GM12873 (cell line): Measurements from ENCODE around the gene SVIL.

Experiments used
- TF ChIP-seq, protein P1 (sequence below): IDR thresholded peaks from 2 replicates; pipeline ENCODE4 v1.5.1; 2012; ENCODE audit warnings: low read depth, mild to moderate bottlenecking, moderate library complexity, low read length, control low read depth; ENCODE audit not compliant: insufficient read depth; ENCODE audit errors: missing control alignments

Gene SVIL

DNA sequence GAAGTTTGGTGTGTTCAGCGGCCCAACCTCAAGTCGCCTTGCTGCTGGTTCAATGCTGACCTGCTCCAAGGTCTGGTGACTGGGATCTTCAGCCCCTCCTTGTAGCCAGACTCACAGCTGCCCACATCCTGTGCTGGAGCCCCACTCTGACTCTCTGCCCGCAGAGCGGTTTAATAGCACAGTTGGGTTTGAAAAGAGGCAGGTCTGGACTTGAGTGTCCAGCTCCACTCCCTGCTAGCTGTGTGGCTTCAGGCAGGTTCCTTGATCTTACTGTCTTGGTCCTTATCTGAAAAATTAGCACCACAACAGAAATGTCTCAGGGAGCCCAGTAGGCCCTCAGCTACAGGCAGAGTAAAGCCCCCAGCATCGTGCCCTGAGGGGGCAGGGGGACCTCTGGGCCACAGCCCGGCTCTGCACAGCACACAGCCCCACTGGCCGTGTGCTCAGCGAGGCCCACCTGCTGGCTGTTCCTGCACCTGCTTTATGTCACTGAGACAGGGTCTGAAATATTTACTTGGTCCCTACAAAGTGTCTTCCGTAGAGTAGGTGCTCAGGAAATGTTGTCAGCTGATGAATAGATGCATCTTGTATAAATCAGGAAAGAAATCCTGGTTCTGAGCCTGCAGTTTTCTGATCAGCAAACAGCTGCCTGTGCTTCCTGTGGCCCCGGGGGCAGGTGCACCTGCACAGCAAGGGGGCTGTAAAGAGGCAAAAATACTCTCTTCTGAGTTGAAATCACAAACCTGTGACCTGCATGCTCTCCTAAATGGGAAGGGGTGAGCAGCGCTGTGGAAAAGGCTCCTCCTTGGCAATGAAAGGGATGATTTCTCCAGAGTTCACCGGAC is 155.5 kb downstream of the SVIL start:
- TF ChIP-seq, protein P1, sequence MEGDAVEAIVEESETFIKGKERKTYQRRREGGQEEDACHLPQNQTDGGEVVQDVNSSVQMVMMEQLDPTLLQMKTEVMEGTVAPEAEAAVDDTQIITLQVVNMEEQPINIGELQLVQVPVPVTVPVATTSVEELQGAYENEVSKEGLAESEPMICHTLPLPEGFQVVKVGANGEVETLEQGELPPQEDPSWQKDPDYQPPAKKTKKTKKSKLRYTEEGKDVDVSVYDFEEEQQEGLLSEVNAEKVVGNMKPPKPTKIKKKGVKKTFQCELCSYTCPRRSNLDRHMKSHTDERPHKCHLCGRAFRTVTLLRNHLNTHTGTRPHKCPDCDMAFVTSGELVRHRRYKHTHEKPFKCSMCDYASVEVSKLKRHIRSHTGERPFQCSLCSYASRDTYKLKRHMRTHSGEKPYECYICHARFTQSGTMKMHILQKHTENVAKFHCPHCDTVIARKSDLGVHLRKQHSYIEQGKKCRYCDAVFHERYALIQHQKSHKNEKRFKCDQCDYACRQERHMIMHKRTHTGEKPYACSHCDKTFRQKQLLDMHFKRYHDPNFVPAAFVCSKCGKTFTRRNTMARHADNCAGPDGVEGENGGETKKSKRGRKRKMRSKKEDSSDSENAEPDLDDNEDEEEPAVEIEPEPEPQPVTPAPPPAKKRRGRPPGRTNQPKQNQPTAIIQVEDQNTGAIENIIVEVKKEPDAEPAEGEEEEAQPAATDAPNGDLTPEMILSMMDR = no peak

DNA sequence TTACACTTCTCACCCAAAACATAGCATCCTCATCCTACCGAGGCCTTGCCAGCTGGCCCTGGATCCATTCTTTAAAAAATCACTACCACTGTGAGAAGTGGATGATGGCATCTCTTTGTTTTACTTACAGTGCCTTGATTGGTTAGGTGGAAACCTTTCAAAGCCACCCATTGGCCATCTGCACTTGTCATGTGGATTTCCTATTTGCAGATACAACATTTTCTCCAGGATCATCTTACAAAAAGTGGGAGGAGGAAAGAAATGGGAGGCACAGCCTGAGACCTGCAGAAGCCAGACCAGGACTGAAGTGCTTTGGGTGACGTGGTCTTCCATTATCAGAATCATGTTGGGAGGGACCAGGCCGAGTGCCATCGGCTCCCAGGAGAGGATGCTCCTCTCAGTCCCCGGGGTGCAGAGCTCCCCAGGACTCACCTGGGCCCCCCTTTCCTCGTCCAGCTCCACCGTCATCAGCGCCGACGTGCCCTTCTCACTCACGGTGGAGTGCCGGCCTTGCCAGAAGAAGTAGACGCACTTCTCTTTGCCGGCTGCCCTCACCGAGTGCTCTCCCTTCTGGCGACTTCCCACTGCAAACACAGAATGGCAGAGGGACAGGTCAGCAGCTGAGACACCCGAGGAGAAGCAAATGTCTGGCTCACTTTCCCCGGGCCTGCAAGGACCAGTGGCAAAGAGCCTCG is 161.2 kb downstream of the SVIL start:
- TF ChIP-seq, protein P1 = no peak

GRCh38 chr10:29473087-29473356 is 161.7 kb downstream of the SVIL start:
- TF ChIP-seq, protein P1 = no peak

- TF ChIP-seq, protein P1 = no peak
Observed at GRCh38 chr10:29472301-29473086, 162.3 kb downstream of the SVIL start.

GRCh38 chr10:29471544-29471859 is 163.3 kb downstream of the SVIL start:
- TF ChIP-seq, protein P1 = no peak

DNA sequence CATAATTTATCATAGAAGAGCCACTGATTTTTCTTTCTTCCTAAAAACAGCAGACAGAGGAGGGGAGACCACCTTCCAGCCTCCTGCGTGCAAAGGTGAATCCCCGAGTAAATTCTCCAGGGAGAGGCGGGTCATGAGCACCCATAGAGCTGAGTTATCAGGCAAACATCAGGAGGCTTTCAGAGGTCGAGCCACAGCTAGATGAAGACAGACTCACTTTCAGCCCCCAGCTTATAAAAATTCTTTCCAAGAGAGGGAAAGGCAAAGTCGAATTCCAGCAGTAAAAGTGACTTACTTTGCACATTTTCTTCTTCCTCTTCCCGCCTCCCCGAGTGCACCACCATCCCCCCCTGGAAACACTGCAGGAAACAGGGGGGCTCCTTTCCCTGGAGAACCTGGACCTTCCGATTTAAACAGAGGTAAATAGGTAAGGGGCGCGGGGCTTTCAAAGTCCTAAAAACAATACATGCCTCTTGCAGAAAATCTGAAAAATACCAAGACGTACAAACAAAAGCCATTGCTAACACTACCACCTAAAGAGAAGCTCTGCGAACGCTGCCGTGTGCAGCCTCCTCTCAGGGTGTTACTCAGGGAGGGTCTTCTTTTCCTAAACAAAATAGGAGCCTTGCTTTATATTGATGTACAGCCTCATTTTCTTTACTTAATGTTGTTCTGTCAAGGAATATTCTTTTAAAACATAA is 163.8 kb downstream of the SVIL start:
- TF ChIP-seq, protein P1 = no peak

DNA sequence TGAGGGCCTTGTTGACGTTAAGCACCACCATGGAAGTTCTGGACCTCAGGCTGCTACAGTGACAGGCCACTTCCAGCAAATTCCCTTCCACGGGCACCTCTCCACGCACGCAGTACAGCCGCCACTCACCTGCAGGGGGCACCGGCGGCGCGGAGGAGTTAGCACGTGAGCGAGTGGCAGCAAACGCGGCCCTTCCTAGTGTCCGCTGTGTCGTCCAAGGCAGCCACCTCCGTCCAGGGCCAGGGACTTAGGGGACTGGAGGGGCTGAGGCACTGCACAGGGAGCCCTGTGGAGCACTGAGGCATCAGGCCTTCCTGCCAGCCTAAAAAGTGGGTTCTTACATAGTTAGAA is 164.4 kb downstream of the SVIL start:
- TF ChIP-seq, protein P1 = peak; percentile 44
